HG02970 (cell line): Measurements from ENCODE around the gene RGS3.
"Not testable (repeated sequence)": the region's sequence is repeated elsewhere in the genome, so short reads cannot be mapped to it uniquely, and the experiment has no call there.

Experiments
- ATAC-seq: cut with Tn5 transposase; IDR thresholded peaks from one replicate; pipeline ENCODE4 v1.9.1; 2021; ENCODE audit warnings: mild to moderate bottlenecking, moderate library complexity, moderate number of reproducible peaks; ENCODE audit not compliant: unreplicated experiment, low FRiP score

The RGS3 gene

DNA sequence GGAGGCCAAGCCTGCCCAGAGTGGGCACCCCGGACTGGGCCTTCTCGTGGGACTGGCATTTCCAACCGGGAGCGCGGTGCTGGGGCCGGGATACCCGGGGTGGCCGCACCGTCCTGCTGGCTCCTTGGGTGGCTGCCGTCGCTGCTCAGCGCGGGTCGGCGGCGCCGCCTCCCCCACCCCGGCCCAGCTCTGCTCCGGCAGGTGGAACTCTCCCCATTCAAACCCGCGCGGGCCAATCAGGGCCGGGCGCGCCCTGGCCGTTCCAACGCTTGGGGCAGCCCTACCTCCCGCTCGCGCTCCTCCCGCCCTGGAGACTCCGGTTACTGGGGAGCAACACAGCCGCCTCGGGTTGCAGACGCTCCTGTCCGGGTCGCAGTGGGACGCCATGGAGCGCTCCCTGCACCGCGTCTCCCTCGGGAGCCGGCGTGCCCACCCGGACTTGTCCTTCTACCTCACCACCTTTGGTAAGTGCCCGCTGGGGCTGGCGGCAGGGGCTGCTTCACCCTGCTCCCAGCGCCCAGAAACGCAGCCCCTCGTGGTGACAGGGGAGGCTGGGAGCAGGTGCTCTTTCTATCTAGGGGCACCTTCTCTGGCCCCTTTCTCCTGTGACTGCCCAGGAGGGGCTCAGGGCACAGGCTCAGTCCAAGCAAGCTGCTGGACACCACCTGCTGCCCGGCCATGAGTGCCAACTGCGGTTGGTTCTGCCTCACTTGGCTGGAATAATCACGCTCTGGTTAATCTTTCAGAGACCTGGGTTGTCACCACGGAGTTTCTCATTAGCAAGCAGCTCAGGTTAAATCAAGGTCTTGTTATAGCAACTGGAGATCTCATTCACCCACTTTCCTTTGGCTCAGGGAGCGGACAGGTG is at the start of gene RGS3:
TSS of gene RGS3 (plus strand) at position 310 of the 868 bp plus-strand sequence. CDS start at position 386, 76 bp downstream.
- ATAC-seq, result no peak

DNA sequence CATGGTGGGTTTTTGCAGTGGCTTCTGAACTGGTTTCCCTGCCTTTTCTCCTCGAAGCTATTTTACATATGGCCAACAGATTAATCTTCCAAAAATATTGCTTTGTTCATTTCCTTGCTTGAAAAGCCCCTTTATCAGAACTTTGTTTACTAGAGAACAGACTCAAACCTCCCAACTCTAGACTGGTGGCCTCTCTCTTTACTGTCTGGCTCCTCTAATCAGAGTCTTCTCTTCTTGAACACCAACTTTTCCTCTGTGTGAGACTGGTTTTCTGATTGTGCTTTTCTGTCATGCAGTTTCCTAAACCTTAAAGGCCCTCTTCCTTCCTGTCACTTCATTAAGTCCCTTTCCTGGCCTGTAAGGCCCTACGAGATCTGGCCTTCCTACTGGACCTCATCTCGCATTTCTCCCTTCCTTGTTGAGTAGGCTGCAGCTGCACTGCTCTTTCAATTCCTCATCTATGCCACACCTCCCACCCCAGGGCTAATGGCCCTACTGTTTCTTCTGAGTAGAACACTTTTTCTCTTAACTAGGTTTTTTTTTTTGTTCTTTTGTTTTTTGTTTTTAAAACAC is 47.3 kb upstream of the RGS3 start:
- ATAC-seq, result no peak

DNA sequence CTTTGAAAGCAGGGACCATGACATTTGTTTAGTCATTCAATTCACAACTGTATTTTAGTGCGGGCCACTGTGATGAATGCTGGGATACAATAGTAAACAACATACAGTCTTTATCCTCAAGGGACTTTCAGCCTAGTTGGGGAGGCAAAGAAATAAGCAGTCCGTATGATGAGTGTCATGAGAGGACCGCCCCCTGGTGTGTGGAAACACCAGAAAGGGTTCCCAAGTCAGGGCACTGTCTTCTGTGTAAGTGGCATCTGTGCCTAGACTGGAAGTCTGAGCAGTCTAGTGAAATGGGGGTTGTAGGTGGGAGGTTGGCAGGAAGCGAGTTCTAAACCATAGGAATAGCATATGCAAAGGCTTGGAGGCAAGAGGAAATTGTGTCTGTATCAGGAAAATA is 46.2 kb upstream of the RGS3 start:
- ATAC-seq, result no peak

DNA sequence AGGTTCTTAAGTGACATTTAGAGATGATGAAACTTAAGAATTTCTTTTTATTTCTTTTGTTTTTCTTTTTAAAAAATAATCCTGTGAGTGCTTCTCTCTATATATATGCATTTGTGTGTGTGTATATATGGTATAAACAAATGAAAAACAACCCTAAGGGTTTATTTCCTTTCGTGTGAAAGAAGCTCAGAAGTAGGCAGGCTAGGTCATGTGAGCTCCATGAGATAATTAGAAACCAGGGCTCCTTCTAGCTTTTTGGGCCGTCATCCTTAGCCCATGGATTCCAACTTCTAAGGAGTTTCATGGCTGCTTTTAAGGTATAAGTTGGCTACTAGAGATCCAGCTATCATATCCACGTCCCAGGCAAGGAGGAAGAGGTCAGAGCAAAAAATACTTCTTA is 41.8 kb upstream of the RGS3 start:
- no peak for ATAC-seq

DNA sequence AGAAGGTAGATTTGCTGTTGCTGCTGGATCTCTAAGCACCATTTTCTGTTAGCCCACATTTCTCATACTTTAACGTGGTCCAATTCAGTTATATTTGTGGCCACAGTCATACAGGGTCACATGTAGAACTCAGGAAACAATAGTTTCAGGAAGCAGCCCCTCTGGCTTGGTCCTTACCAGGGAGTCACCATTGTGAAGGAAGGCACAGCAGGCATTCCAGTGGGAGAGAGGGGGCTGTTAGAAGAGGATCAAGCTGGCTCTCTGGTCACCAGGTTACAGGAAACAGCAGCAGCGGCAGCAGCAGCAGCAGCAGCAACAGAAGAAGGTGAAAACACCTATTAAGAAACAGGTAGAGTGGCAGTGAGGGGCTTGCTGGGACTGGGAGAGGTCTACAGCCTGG is 38.5 kb upstream of the RGS3 start:
- no peak for ATAC-seq

DNA sequence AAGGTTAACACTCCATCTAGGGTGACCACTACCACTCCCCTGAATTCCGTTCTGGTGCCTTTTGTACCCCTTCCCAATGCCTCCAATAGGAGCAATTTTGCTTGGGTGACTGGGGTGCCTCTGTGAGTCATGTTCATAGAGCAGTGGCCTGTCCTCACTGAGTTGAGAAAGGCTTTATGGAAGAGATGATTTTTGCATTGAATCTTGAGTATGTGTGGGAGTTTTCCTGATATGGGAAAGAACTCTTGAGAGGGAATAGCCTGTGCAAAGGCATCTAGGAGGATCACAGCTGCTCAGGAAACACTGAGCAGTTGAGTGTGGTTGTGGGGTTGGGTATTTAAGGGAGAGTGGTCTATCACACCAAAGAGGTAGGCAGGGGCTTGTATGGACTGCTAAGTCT is 36.8 kb upstream of the RGS3 start:
- ATAC-seq, result no peak

DNA sequence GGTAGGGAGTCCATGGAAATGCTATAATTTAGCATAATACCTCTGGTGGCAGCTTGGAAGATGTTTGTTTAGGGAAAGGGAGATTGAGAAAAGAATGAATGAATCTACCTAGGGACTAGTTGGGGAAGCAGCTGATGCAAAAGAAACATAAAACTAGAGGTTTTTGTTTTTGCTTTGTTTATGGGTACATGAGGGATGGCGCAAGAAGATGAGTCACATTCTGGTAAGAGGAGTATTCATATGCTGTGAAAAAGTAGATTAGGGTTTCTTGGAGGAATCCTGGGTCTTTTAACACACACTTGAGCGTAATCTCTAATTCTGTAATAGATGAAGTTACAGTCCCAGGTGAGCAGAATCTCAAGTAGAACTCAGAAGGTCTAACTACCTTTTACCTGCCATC is 35.9 kb upstream of the RGS3 start:
- ATAC-seq, result no peak

DNA sequence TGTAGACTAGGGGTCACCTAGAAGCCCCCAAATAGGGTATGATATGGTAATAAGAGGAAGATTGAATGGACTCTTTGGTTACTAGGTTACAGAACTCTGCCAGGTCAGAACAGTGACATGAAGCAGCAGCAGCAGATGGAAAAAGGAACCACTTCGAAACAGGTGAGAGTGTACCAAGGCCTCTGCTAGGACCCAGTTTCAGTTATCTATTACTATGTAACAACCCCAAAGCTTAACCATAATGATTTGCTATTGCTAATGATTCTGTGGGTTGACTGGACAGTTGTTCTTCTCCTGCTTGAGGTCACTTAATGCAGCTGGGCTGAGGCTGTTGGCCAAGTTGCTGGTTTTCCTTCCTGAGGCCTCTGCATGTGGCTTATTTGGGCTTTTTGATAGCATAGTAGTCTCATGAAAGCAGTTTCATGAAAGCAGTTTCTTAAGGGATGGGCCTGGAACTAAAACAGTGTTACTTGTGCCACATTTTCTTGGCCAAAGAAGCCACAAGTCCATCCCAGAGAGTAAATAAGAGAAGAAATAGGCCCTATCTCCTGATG is 35.4 kb upstream of the RGS3 start:
- no peak for ATAC-seq

DNA sequence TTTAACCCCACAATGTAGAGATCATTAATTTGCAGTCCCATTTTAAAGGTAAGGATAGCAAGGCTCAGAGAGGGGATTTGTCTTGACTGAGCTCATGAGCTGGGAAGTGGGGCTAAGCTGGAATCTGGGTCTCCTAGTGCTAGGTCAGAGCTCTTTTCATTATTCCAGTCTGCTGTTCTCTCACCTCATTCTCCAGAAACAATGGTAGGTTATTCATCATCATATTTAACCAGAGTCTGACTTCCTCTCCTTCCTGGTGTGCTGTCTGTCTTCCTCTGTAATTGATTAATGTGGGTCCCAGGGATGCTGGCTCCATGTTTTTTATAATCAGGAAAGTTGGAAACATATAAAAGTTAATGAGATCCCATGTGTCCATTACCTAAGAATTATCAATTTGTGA is 32.3 kb upstream of the RGS3 start:
- ATAC-seq, result no peak

DNA sequence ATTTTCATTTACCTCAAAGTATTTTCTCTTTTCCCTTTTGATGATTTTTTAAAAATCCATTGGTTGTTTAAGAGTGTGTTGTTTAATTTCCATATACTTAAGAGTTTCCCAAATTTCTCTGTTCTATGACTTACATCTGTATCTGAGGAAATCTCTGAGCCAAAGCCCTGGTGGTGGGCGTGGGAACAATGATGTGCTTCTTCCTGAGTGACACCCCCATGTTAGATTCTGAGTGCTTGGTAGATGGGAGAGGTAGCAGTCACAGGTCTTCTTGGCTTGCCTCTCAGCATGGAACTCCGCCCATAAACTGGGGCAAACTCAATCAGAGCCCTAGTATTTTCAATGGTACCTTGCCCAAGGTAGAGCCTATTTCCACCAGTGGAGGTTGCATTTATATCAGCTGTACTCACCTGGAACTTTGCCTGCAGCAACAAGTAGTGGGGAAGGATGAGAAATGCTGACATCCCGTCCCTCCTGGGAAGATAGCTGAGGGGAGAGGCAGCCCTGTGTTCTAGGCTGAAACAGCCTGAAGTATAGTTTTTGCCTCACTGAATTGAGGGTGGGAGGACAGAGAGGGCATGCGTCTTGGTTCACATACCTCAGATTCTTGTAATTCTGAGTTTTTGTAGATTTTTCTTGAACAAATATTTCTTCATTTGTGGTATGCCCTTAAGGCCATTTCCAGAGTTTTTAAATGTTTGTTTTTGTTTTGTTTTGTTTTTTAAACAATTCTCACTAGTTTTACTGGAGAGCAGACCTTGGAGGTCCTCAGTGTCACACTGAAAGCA is 26.6 kb upstream of the RGS3 start:
- ATAC-seq, result no peak

DNA sequence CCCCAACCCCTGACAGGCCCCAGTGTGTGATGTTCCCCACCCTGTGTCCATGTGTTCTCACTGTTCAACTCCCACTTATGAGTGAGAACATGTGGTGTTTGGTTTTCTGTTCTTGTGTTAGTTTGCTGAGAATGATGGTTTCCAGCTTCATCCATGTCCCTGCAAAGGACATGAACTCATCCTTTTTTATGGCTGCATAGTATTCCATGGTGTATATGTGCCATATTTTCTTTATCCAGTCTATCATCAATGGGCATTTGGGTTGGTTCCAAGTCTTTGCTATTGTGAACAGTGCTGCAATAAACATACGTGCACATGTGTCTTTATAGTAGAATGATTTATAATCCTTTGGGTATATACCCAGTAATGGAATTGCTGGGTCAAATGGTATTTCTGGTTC is 25.8 kb upstream of the RGS3 start:
- not testable (repeated sequence) for ATAC-seq

DNA sequence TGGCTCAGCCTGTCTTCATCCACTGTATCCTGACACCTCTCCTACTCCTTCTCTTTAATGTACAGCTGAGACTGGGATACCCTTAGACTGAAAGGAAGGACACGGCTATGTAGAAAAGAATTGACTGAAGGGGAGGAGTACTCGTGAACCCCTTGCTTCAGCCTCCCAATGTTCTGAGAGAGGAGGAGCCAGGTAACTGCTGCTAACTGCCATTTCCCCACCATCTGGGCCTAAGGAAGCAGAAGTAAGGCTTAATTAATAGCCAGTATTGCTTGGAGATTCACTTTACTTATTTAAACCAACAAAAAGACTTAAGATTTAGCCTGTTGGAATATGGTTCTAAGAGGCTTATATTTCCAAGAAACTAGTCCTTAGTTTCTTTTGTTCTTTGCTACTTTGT is 18.8 kb upstream of the RGS3 start:
- ATAC-seq, result no peak

DNA sequence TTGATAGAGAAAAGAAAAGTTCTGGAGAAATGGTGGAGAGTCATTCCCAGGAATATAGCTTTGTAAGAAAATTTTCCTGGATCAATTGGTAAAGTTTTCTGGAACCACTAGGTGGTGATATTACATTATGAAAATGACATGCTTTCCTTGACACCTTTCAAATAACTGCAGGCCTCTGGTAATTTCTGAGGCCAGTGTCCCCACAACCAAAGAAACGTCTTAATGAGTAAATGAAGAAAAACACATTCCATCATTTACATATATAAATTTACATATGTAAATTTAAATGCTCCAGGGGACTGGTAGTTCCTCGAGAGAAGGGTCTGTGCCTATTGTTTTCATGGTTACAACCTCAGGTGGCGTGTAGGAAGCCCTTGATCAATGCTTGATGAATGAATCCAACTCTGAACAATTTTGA is 17.2 kb upstream of the RGS3 start:
- no peak for ATAC-seq

DNA sequence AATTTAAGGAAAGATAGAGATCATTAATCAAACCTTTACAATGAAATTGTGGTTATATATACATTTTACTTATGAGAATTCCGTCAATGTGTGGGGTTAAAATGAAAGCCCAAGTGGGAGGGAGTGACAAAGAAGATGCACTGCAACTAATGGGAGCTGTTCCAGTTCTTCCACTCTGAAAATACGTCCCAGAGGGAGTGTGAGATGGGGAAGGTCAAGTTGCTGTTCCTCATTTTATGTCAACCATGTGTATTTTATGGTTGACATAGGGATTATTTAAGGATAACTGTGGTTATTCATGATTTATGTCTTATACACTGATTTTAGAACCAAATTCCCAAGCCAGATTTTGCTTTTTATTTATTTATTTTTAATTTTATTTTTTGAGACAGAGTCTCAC is 14.2 kb upstream of the RGS3 start:
- no peak for ATAC-seq

DNA sequence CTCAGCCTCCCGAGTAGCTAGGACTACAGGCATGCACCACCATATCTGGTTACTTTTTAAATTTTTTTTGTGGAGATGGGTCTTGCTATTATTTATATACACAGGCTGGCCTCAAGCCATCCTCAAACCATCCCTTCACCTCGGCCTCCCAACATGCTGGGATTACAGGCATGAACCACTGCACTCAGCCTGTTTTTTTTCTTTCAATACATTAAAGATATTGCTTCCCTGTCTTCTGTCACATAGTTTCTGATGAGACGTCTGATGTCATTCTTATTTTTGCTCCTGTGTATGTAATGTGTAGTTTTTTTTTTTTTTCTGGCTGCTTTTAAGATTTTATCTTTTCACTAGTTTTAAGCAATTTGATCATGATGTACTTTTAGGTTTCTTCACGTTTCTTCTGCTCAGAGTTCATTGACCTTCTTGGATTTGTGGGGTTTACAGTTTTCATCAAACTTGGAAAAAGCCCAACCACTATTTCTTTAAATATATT is 11.4 kb upstream of the RGS3 start:
- ATAC-seq, result no peak

DNA sequence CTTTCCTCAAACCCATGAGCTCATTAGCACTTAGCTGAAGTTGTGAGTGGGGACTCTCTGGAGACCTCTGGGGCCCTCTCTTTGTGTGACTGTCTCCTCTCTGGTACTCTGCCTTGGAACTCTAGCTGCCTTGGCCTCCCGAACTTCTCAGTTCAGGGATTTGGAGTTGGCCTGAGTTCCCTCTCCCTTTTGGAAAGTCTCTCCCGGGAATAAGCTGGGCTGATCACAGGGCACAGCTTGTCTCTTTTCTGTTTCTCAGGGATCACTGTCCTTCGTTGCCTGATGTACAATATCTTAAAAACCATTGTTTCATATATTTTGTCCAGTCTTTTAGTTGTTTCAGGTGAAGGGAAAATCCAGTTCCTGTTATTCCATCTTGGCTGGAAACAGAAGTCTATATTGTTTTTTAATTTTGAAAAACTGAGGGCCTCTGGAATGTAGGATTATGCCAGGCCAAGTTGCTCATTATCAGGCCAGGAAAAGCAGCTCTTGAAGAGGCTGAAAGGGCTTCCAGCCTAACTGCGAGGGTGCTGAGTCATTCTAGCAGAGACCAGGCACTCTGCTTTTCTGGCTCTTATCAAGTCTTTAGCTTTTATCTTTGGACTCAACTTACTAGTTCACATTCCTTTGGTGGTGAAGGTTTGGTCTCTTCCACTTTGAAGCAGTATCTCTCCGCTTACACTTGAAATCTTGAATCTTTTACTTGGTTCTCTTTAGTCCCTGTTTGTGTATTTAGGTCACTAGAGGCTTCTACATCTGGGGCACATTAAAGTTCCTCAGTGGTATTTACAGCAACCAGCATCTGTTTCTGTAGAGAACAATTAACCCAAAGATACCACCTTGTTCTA is 8.4 kb upstream of the RGS3 start:
- ATAC-seq, result no peak

DNA sequence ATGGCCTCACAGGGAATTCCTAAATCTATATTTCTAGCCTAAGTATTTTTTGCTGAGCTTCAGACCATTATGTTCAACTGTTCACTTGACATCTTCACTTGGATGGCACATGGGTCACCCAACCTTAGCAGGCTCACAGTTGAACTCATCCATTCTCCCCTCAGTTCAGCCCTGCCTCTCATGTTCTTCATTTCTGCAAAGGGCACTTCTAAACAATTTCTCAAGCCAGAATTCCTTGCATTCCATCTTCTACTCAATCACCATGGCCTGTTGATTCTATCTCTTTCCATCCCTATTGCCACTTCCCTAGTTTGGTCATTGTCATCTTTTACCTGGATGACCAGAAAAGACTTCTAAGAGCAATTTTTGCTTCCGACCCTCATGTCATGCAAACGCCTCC is 7.3 kb upstream of the RGS3 start:
- ATAC-seq, result no peak

DNA sequence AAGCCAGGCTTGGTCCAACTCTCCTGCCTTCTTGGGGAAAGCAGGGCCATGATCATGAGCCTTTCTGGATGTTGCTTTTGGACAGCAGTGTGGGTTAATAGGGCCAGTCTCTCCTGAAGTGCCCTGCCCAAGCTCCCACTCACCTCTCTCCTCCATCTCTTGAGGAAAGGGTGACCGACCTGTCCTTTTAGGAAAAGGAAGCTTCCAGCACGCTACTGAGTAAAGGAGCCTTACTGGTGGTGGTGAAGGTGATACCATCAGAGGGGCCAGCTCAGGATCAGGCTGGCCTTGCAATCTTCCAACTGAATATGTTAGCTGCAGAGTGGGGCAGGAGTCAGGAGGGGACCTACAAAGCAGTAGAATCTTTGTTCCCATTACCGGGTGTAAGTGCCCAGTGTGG is 2.2 kb upstream of the RGS3 start:
- ATAC-seq, result no peak

DNA sequence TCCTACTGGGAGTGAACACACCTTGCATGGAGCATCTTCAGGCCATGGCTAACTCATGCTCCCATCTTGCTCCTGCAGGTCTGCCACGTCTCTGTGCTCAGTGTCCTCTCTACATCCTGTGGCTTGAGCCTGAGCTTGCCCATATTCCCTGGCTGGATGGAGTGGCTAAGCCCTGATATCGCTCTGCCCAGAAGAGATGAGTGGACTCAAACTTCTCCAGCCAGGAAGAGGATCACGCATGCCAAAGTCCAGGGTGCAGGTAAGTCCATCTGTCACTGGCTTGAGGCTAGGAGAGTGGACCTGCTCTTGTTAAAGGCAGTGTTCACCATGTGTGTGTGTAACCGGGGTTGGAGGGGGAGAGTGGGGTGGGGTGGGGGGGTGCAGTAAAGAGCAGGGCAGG is 1.6 kb upstream of the RGS3 start:
- ATAC-seq, result no peak

DNA sequence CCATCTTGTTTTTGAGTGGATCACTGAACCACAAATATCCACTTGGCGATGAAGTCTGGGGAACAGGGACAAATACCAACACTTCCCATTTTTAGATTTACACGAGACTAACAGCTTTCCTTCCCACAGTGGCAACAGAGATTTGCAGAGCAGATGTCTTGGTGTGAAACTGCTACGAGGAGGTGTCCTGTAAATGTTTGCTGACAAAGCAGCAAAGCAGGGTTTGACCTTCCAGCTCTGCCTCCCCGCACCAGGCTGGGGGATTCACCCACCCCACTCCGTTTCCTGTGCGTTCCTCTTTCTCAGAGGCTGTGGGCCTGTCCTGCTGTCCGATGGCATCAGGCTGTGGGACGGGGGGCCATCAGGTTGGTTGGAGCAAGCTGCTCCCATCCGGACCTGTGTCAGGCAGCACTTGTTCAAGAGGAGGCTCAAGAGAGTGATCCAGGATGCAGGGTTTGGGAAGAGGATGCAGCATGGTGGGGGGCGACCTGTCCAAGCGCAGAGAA is 693 bp upstream of the RGS3 start:
- no peak for ATAC-seq
